IMR-90 (cell line): ENCODE results near the gene GABRB2. TPM values are rescaled to one million over a fixed set of nuclear protein-coding genes. Genes with fewer than 3 reads are reported as not detected.

Experiments
- ATAC-seq: fragments of 200-7000 bp; cut with Tn5 transposase; 2 replicates; pipeline ENCODE4 v1.9.1; 2020; ENCODE audit warnings: low read depth, mild to moderate bottlenecking, moderate library complexity
- BruUV-seq: library from RNA; stranded (reverse); fragments of 400-500 nt; replicated peaks from 2 replicates; lab custom pipeline; 2021; lab: Mats Ljungman, UMichigan
- CTCF ChIA-PET: fragments of 300-600 bp; formaldehyde crosslinking; extraction: SDS; loops from one replicate; lab custom pipeline; 2021; ENCODE audit warnings: antibody characterized with exemption; lab: Yijun Ruan, JAX
- POLR2A ChIA-PET: fragments of 300-600 bp; sonication (Branson Sonifier 250); formaldehyde crosslinking; loops from one replicate; lab custom pipeline; 2022; ENCODE audit warnings: antibody characterized with exemption; ENCODE audit not compliant: unreplicated experiment; lab: Charles Lee
- DNase-seq: peaks from one replicate; pipeline ENCODE4 v3.0.0; 2013
- H2AFZ ChIP-seq: replicated peaks from 2 replicates; pipeline ENCODE3; 2013; ENCODE audit warnings: low read length, mild to moderate bottlenecking; ENCODE audit not compliant: poor library complexity
- H2AK5ac ChIP-seq: 2 replicates; pipeline ENCODE4 v1.6.1; 2013; ENCODE audit warnings: low read depth, low read length, inconsistent platforms
- H2AK9ac ChIP-seq: replicated peaks from 2 replicates; pipeline ENCODE3; 2013; ENCODE audit warnings: mild to moderate bottlenecking, low read depth, low read length, moderate library complexity; ENCODE audit not compliant: poor library complexity
- H2BK120ac ChIP-seq: 2 replicates; pipeline ENCODE4 v1.6.1; 2013; ENCODE audit warnings: low read depth, low read length, inconsistent platforms
- H2BK15ac ChIP-seq: 3 replicates; pipeline ENCODE4 v1.6.1; 2013; ENCODE audit warnings: low read depth, low read length, inconsistent platforms
- H2BK20ac ChIP-seq: 2 replicates; pipeline ENCODE4 v1.6.1; 2013; ENCODE audit warnings: low read depth, mild to moderate bottlenecking, inconsistent platforms, low read length, moderate library complexity
- H2BK5ac ChIP-seq: 2 replicates; pipeline ENCODE4 v1.6.1; 2013; ENCODE audit warnings: mild to moderate bottlenecking, low read depth, low read length, inconsistent platforms; ENCODE audit not compliant: poor library complexity, severe bottlenecking
- H3K14ac ChIP-seq: replicated peaks from 2 replicates; pipeline ENCODE4 v1.6.1; 2013; ENCODE audit warnings: low read depth, low read length, inconsistent platforms
- H3K18ac ChIP-seq: 2 replicates; pipeline ENCODE4 v1.6.1; 2013; ENCODE audit warnings: low read depth, low read length, control low read depth
- H3K23ac ChIP-seq: 2 replicates; pipeline ENCODE4 v1.6.1; 2013; ENCODE audit warnings: low read depth, low read length, inconsistent platforms
- H3K27ac ChIP-seq: 2 replicates; pipeline ENCODE4 v1.5.1; 2013; ENCODE audit warnings: mild to moderate bottlenecking, control low read depth, low read length; ENCODE audit not compliant: insufficient read depth
- H3K27me3 ChIP-seq: 2 replicates; pipeline ENCODE4 v1.6.1; 2013; ENCODE audit warnings: low read length; ENCODE audit not compliant: control insufficient read depth, insufficient read depth
- H3K36me3 ChIP-seq: 2 replicates; pipeline ENCODE4 v1.6.1; 2013; ENCODE audit warnings: low read length, mixed read lengths; ENCODE audit not compliant: control insufficient read depth, insufficient read depth
- H3K4ac ChIP-seq: 2 replicates; pipeline ENCODE4 v1.6.1; 2013; ENCODE audit warnings: low read depth, low read length, inconsistent platforms
- H3K4me1 ChIP-seq: 2 replicates; pipeline ENCODE4 v1.6.1; 2013; ENCODE audit warnings: low read length, mixed read lengths; ENCODE audit not compliant: control insufficient read depth, insufficient read depth
- H3K4me2 ChIP-seq: 2 replicates; pipeline ENCODE4 v1.6.1; 2013; ENCODE audit warnings: low read depth, mild to moderate bottlenecking, control low read depth, low read length, moderate library complexity
- H3K4me3 ChIP-seq: 2 replicates; pipeline ENCODE4 v1.5.1; 2013; ENCODE audit warnings: low read depth, mild to moderate bottlenecking, control low read depth, low read length, moderate library complexity; ENCODE audit not compliant: insufficient read depth
- H3K56ac ChIP-seq: 2 replicates; pipeline ENCODE4 v1.6.1; 2013; ENCODE audit warnings: low read length, inconsistent platforms; ENCODE audit not compliant: insufficient read depth; ENCODE audit errors: extremely low read depth
- H3K79me1 ChIP-seq, 2 experiments: 2 replicates each; pipeline ENCODE4 v1.6.1; 2013; ENCODE audit warnings: low read length in 2 of 2, inconsistent platforms in 1 of 2, low read depth in 1 of 2
- H3K9ac ChIP-seq: 2 replicates; pipeline ENCODE4 v1.6.1; 2013; ENCODE audit warnings: low read depth, low read length, control low read depth
- H3K9me1 ChIP-seq: 2 replicates; pipeline ENCODE4 v1.6.1; 2013; ENCODE audit warnings: low read length, inconsistent platforms; ENCODE audit not compliant: insufficient read depth
- H3K9me3 ChIP-seq: 2 replicates; pipeline ENCODE4 v1.6.1; 2013; ENCODE audit warnings: low read length; ENCODE audit not compliant: control insufficient read depth, insufficient read depth
- H4K20me1 ChIP-seq: 2 replicates; pipeline ENCODE4 v1.6.1; 2013; ENCODE audit warnings: low read length, inconsistent platforms; ENCODE audit not compliant: insufficient read depth
- H4K5ac ChIP-seq: 2 replicates; pipeline ENCODE4 v1.6.1; 2013; ENCODE audit warnings: mild to moderate bottlenecking, low read depth, low read length, control low read depth
- H4K8ac ChIP-seq, 2 experiments: 2 replicates each; pipeline ENCODE4 v1.6.1; 2013; ENCODE audit warnings: low read depth in 2 of 2, low read length in 2 of 2, control low read depth in 1 of 2, inconsistent platforms in 1 of 2
- H4K91ac ChIP-seq: 2 replicates; pipeline ENCODE4 v1.6.1; 2013; ENCODE audit warnings: low read depth, low read length, inconsistent platforms; ENCODE audit not compliant: insufficient read depth
- BHLHE40 ChIP-seq: fragments of 150-350 bp; IDR thresholded peaks from 2 replicates; pipeline ENCODE4 v1.6.1; 2016; ENCODE audit warnings: mild to moderate bottlenecking, low read depth, low read length
- FOS ChIP-seq: fragments of 150-350 bp; IDR thresholded peaks from 2 replicates; pipeline ENCODE4 v1.6.1; 2016; ENCODE audit warnings: low read depth, low read length
- NFE2L2 ChIP-seq: fragments of 150-350 bp; IDR thresholded peaks from 2 replicates; pipeline ENCODE4 v1.6.1; 2016; ENCODE audit warnings: low read depth, mild to moderate bottlenecking, low read length
- POLR2A ChIP-seq: IDR thresholded peaks from 2 replicates; pipeline ENCODE4 v1.6.1; 2012; ENCODE audit warnings: mild to moderate bottlenecking, low read depth, low read length
- RFX5 ChIP-seq: IDR thresholded peaks from 2 replicates; pipeline ENCODE4 v1.8.0; 2012; ENCODE audit warnings: low read depth, mild to moderate bottlenecking, low read length, moderate library complexity
- WGBS, 2 experiments: methylation state at CpG; one replicate each; pipeline versions ENCODE4 v1.1.5 to v1.1.7; 2013; ENCODE audit warnings: missing lambda C conversion rate in 2 of 2; ENCODE audit not compliant: insufficient read length in 1 of 2; ENCODE audit errors: extremely low coverage in 2 of 2; 5-methylcytosine and 5-hydroxymethylcytosine counted together
- dilution Hi-C: fragments of 300-500 bp; cut with HindIII; formaldehyde crosslinking; loops from one replicate; pipeline ENCODE4 v1.14.3; 2018; ENCODE audit warnings: low sequenced_read_pairs; ENCODE audit not compliant: unreplicated experiment
- in situ Hi-C: fragments of 300-500 bp; cut with MboI; formaldehyde crosslinking; loops from 3 replicates; pipeline ENCODE4 v1.14.3; 2019; ENCODE audit warnings: low sequenced_read_pairs, inconsistent platforms, mixed read lengths
- intact Hi-C: fragments of 100-400 bp; cut with micrococcal nuclease; formaldehyde crosslinking; loops from 2 replicates; pipeline ENCODE4 v1.10.0; 2022
- polyA plus RNA-seq, 3 experiments: library from polyadenylated mRNA; depleted of rRNA; stranded (reverse); fragments of >200 nt; gene quantifications; 2 replicates each; pipeline ENCODE4 v1.2.3, GENCODE V29; 2012; ENCODE audit warnings: low replicate concordance in 1 of 3
- total RNA-seq: library from RNA; depleted of rRNA; stranded (reverse); fragments of >200 nt; gene quantifications from 2 replicates; pipeline ENCODE4 v1.2.3, GENCODE V29; 2012
- TF ChIP-seq, protein P1 (sequence below): fragments of 150-350 bp; IDR thresholded peaks from 2 replicates; pipeline ENCODE4 v1.6.1; 2016; ENCODE audit warnings: low read depth, mild to moderate bottlenecking, low read length, moderate library complexity, borderline replicate concordance

Gene GABRB2
- total and polyA plus RNA-seq, 2 of the 4 experiments (the other 2 are of a cell fraction) = not detected

DNA sequence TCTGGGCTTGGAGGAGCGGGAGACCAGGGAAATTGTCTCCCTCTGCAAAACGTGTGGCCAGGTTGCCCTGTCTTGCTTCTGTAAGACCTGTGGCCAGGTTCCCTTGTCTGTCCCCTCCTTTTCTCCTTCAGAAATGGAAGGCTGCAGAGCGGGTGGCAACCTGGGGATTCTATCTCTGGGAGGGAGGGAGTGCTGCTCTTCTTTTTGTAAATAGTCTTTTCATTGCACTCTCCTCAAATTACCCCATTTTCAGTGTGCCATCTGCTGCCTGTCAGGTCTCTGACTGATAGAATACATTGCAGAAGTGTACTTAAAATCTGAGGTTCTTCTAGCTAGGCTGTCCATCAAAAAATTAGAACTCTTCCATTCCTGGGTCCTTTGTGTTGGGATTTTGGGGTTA is 126.0 kb downstream of the GABRB2 start:
- Histone ChIP-seq H2AFZ (no peak overlapping the region), H4K8ac (no peak overlapping the region), H2AK9ac (no peak overlapping the region), H2BK120ac (no peak overlapping the region), H2AK5ac (no peak overlapping the region), H3K14ac (no peak overlapping the region), H3K36me3 (no peaks in the 10 kb centered on the region), H3K27me3 (no peaks in the 10 kb centered on the region), H4K91ac (no peak overlapping the region), H3K18ac (no peak overlapping the region), H3K27ac (no peak overlapping the region), H3K4me3 (no peak overlapping the region), H2BK5ac (no peak overlapping the region), H3K4me2 (no peak overlapping the region), H2BK15ac (no peak overlapping the region), H4K5ac (no peak overlapping the region), H3K56ac (no peak overlapping the region), H3K9me3 (peaks cover 10% of the 10 kb centered on the region), H3K23ac (no peak overlapping the region), H3K79me1 (no peaks in the 10 kb centered on the region), H2BK20ac (no peak overlapping the region), H3K4me1 (no peaks in the 10 kb centered on the region), H3K4ac (no peak overlapping the region), H3K9me1 (no peaks in the 10 kb centered on the region), H4K20me1 (no peaks in the 10 kb centered on the region), H3K9ac (no peak overlapping the region)
- no TSS peak for BruUV-seq
- ChIA-PET POLR2A (no interaction called here), CTCF (no interaction called here)
- ATAC-seq (no peak), DNase-seq (no peak)
- dilution Hi-C loops = no loop called here
- in situ Hi-C loops = no loop called here
- no peak for TF ChIP-seq RFX5
- TF ChIP-seq POLR2A = no peak
- TF ChIP-seq, protein P1, sequence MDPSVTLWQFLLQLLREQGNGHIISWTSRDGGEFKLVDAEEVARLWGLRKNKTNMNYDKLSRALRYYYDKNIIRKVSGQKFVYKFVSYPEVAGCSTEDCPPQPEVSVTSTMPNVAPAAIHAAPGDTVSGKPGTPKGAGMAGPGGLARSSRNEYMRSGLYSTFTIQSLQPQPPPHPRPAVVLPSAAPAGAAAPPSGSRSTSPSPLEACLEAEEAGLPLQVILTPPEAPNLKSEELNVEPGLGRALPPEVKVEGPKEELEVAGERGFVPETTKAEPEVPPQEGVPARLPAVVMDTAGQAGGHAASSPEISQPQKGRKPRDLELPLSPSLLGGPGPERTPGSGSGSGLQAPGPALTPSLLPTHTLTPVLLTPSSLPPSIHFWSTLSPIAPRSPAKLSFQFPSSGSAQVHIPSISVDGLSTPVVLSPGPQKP = no peak
- no peak for TF ChIP-seq NFE2L2
- TF ChIP-seq BHLHE40 = no peak
- TF ChIP-seq FOS = no peak
- WGBS, 2 experiments = 50% methylated on average over 2 of the region's 3 CpGs; no CpG with 5 or more reads in 1 of the 2 experiments
- intact Hi-C loops = no loop called here
